Measurements from ENCODE around the gene SMCO3. TPM values are rescaled to one million over a fixed set of nuclear protein-coding genes. Genes with fewer than 3 reads are reported as not detected.
A peak's percentile ranks its signal among the peaks of the same experiment; 100 is the strongest.

The SMCO3 gene
- total RNA-seq, 2 donors from 2014 or later, result 0.33 to 0.43 TPM

GRCh38 chr12:14827043-14827442 lies 13.1 kb upstream of the SMCO3 start:
- H3K4me3 ChIP-seq, result no peak overlapping the region
- TF ChIP-seq CTCF (IDR thresholded peaks at IDR 0.05), result no peak
- H3K27me3 ChIP-seq, result no peaks in the 10 kb centered on the region
- no peaks in the 10 kb centered on the region for H3K9me3 ChIP-seq
- DNase-seq (ENCODE audit: low spot score), result no peak
- peaks cover 0 to 8% of the 10 kb centered on the region in 2 donors for H3K4me1 ChIP-seq
- H3K36me3 ChIP-seq, result no peaks in the 10 kb centered on the region
- H3K27ac ChIP-seq, result peak overlapping the region; percentile 46 to 50

GRCh38 chr12:14826491-14826890 lies 12.5 kb upstream of the SMCO3 start:
- TF ChIP-seq CTCF (IDR thresholded peaks at IDR 0.05), result no peak
- peak overlapping the region; percentile 46 to 50 for H3K27ac ChIP-seq
- H3K4me1 ChIP-seq, result peaks cover 0 to 8% of the 10 kb centered on the region in 2 donors
- no peak for DNase-seq (ENCODE audit: low spot score)
- H3K9me3 ChIP-seq, result no peaks in the 10 kb centered on the region
- no peak overlapping the region for H3K4me3 ChIP-seq
- no peaks in the 10 kb centered on the region for H3K27me3 ChIP-seq
- no peaks in the 10 kb centered on the region for H3K36me3 ChIP-seq

GRCh38 chr12:14825256-14825655 lies 11.3 kb upstream of the SMCO3 start:
- Histone ChIP-seq H3K4me1 (peaks cover 0 to 8% of the 10 kb centered on the region in 2 donors), H3K27me3 (no peaks in the 10 kb centered on the region), H3K4me3 (no peak overlapping the region), H3K27ac (no peak overlapping the region), H3K36me3 (no peaks in the 10 kb centered on the region), H3K9me3 (no peaks in the 10 kb centered on the region)
- DNase-seq (ENCODE audit: low spot score), result no peak
- TF ChIP-seq CTCF (IDR thresholded peaks at IDR 0.05), result no peak

- H3K4me1 ChIP-seq, result peaks cover 0 to 8% of the 10 kb centered on the region in 2 donors
- no peak for TF ChIP-seq CTCF (IDR thresholded peaks at IDR 0.05)
- DNase-seq (ENCODE audit: low spot score), result no peak
These were observed 10.1 kb upstream of the SMCO3 start for GRCh38 chr12:14824012-14824634.

GRCh38 chr12:14811486-14811885 lies 2.5 kb downstream of the SMCO3 start:
- H3K4me1 ChIP-seq, result no peaks in the 10 kb centered on the region
- H3K27me3 ChIP-seq, result no peaks in the 10 kb centered on the region
- H3K4me3 ChIP-seq, result no peak overlapping the region
- DNase-seq (ENCODE audit: low spot score), result no peak
- TF ChIP-seq CTCF (IDR thresholded peaks at IDR 0.05), result no peak
- H3K9me3 ChIP-seq, result no peaks in the 10 kb centered on the region
- no peaks in the 10 kb centered on the region for H3K36me3 ChIP-seq
- H3K27ac ChIP-seq, result no peak overlapping the region

More at GRCh38 chr12:14824012-14824634, 10.1 kb upstream of the SMCO3 start:
- Histone ChIP-seq H3K9me3 (no peaks in the 10 kb centered on the region), H3K4me3 (no peak overlapping the region), H3K36me3 (no peaks in the 10 kb centered on the region), H3K27me3 (no peaks in the 10 kb centered on the region), H3K27ac (no peak overlapping the region)

- TF ChIP-seq CTCF (IDR thresholded peaks at IDR 0.05), result peak in 1 of 2 donors; percentile 56
- Histone ChIP-seq H3K4me1 (no peaks in the 10 kb centered on the region), H3K36me3 (no peaks in the 10 kb centered on the region), H3K4me3 (no peak overlapping the region), H3K9me3 (no peaks in the 10 kb centered on the region), H3K27ac (no peak overlapping the region), H3K27me3 (no peaks in the 10 kb centered on the region)
- no peak for DNase-seq (ENCODE audit: low spot score)
These were observed 3.0 kb downstream of the SMCO3 start for GRCh38 chr12:14810953-14811483.

All from right atrium auricular region (tissue), 2 donors.